Measurements from ENCODE around the gene ADAM11.

Gene ADAM11

GRCh38 chr17:44830359-44831288 lies 71.8 kb downstream of the ADAM11 start:
- H3K9ac ChIP-seq (ENCODE audit: low read length in 5 of 5) = peak overlapping the region in 2 of 5 donors; percentile 24 to 56
- peaks cover 0 to 34% (median 11%) of the 10 kb centered on the region in 5 donors for H3K27me3 ChIP-seq (ENCODE audit: control insufficient read depth in 5 of 5, insufficient read depth in 4 of 5, low read length in 5 of 5)
- H3K27ac ChIP-seq (ENCODE audit: low read depth, low read length) = no peak overlapping the region
- no peaks in the 10 kb centered on the region for H3K9me3 ChIP-seq (ENCODE audit: control insufficient read depth in 5 of 5, low read length in 5 of 5)
- peak overlapping the region; percentile 51 to 73 (median 60) for H3K4me3 ChIP-seq (ENCODE audit: low read depth in 1 of 5, low read length in 5 of 5)
- H3K4me1 ChIP-seq (ENCODE audit: control insufficient read depth in 5 of 5, insufficient read depth in 5 of 5, low read length in 5 of 5) = peaks cover 0 to 21% (median 16%) of the 10 kb centered on the region in 5 donors
- H3K36me3 ChIP-seq (ENCODE audit: control insufficient read depth in 5 of 5, insufficient read depth in 5 of 5, low read length in 5 of 5) = no peaks in the 10 kb centered on the region

- Histone ChIP-seq H3K9me3 (ENCODE audit: control insufficient read depth in 5 of 5, low read length in 5 of 5) (no peaks in the 10 kb centered on the region), H3K27me3 (ENCODE audit: control insufficient read depth in 5 of 5, insufficient read depth in 4 of 5, low read length in 5 of 5) (peaks cover 0 to 34% (median 11%) of the 10 kb centered on the region in 5 donors), H3K9ac (ENCODE audit: low read length in 5 of 5) (no peak overlapping the region), H3K27ac (ENCODE audit: low read depth, low read length) (no peak overlapping the region), H3K4me3 (ENCODE audit: low read depth in 1 of 5, low read length in 5 of 5) (no peak overlapping the region), H3K36me3 (ENCODE audit: control insufficient read depth in 5 of 5, insufficient read depth in 5 of 5, low read length in 5 of 5) (no peaks in the 10 kb centered on the region), H3K4me1 (ENCODE audit: control insufficient read depth in 5 of 5, insufficient read depth in 5 of 5, low read length in 5 of 5) (peaks cover 0 to 21% (median 16%) of the 10 kb centered on the region in 5 donors)
These were observed 72.6 kb downstream of the ADAM11 start for GRCh38 chr17:44831371-44831770.
